A673 (cell line): ENCODE data around the gene TSPO.

Experiments used
- EZH2 ChIP-seq: fragments of 200-600 bp; sonication (generic); IDR thresholded peaks from 2 replicates; pipeline ENCODE4 v1.6.1; 2017; ENCODE audit warnings: borderline replicate concordance, low read depth, mild to moderate bottlenecking, mixed read lengths, antibody characterized with exemption, low read length; ENCODE audit not compliant: poor library complexity, severe bottlenecking
- TF ChIP-seq, protein P1 (sequence below): fragments of 300-800, 200-600 bp; sonication (generic); conservative IDR thresholded peaks from 2 replicates; pipeline ENCODE4 v1.5.1; 2017; ENCODE audit warnings: low read depth, mild to moderate bottlenecking, antibody characterized with exemption, low read length, moderate library complexity, mixed read lengths

DNA sequence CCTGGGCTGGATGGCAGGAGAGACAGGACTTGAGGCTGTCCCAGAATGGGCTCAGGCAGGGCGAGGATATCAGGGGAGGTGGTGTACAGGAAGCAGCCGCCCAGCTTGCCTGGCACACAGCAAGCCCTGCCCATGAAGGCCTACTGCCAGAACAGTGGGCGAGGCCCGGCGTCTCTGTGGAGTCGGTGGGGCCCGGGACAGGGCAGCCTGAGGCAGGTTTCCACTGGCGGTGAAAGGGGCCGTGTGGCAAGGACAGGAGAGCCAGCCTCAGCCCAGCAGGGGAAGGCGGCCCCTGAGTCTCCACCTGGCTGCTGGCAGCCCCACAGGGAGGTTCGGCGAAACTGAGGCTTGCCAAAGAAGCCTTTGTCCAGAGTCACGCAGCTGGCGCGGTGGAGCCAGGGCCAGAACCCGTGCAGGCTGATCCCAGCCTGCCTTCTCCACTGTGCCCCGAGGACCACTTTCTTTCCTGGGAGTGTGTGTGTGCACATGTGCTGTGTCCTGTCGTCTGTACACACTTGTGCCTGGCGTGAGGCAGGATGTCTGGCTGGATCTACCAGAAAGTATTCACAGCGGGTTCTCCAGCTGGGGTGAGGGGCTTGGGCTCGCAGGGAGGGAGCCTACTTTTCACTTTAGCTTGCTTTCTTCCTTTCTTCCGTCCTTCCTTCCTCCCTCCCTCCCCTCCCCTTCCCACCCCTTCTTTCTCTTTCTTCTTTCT, 1.2 kb downstream of the TSPO start:
- TF ChIP-seq, protein P1, sequence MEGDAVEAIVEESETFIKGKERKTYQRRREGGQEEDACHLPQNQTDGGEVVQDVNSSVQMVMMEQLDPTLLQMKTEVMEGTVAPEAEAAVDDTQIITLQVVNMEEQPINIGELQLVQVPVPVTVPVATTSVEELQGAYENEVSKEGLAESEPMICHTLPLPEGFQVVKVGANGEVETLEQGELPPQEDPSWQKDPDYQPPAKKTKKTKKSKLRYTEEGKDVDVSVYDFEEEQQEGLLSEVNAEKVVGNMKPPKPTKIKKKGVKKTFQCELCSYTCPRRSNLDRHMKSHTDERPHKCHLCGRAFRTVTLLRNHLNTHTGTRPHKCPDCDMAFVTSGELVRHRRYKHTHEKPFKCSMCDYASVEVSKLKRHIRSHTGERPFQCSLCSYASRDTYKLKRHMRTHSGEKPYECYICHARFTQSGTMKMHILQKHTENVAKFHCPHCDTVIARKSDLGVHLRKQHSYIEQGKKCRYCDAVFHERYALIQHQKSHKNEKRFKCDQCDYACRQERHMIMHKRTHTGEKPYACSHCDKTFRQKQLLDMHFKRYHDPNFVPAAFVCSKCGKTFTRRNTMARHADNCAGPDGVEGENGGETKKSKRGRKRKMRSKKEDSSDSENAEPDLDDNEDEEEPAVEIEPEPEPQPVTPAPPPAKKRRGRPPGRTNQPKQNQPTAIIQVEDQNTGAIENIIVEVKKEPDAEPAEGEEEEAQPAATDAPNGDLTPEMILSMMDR = no peak
- no peak for TF ChIP-seq EZH2
